ENCODE measurements around the gene MAMDC4. TPM values are rescaled to one million over a fixed set of nuclear protein-coding genes. Genes with fewer than 3 reads are reported as not detected.

MAMDC4 gene
- polyA plus RNA-seq, 1 donor (not counting 4 experiments of a cell fraction or from before 2014, with no cell fraction given), result 0.49 TPM

DNA sequence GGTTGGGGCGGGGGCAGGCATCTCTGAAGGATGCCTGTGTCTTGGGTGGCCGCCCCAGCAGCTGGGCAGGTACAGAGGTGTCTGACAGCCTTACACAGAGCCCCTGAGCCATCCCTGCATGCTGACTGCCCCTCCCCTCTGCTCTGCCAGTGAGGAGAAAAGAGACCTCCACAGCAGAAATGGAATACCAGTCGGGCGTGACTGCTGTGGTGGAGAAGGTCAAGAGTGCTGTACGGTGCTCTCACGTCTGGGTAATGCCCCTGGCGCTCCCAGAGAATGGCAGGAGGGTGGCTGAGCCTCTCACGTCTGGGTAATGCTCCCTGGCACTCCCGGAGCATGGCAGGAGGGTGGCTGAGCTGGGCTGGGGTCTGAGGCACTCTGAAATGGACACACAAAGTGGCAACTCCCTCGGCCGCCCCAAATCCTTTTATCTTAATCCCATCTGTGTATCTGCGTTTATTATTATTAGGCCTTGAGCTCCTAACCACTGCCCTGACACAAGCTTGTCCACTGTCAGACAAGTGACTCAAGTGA, 46.9 kb upstream of the MAMDC4 start:
- no peaks in the 10 kb centered on the region for H3K27me3 ChIP-seq (ENCODE audit: control insufficient read depth, extremely low read depth, insufficient read depth, low read length)
- dilution Hi-C loops (cut with MboI; ENCODE audit: extremely low pct_ligation_motif_present, low sequenced_read_pairs), result loop anchor here (25.0 kb wide), 1 partner anchor 132 kb away; the partner anchor contains the start of genes C8G and FBXW5
- no peak for DNase-seq (ENCODE audit: low read depth, low spot score)
- H4K20me1 ChIP-seq (ENCODE audit: control insufficient read depth, extremely low read depth, insufficient read depth, low read length), result no peaks in the 10 kb centered on the region
- H3K4me1 ChIP-seq (ENCODE audit: control insufficient read depth, extremely low read depth, insufficient read depth, low read length), result peaks cover 23% of the 10 kb centered on the region
- H3K9ac ChIP-seq (ENCODE audit: control insufficient read depth, extremely low read depth, insufficient read depth, low read length), result no peak overlapping the region
- no peak overlapping the region for H2AFZ ChIP-seq (ENCODE audit: control insufficient read depth, low read length)
- TF ChIP-seq EZH2 (IDR thresholded peaks at IDR 0.05; ENCODE audit: low read length), result no peak
- TF ChIP-seq, protein P1, sequence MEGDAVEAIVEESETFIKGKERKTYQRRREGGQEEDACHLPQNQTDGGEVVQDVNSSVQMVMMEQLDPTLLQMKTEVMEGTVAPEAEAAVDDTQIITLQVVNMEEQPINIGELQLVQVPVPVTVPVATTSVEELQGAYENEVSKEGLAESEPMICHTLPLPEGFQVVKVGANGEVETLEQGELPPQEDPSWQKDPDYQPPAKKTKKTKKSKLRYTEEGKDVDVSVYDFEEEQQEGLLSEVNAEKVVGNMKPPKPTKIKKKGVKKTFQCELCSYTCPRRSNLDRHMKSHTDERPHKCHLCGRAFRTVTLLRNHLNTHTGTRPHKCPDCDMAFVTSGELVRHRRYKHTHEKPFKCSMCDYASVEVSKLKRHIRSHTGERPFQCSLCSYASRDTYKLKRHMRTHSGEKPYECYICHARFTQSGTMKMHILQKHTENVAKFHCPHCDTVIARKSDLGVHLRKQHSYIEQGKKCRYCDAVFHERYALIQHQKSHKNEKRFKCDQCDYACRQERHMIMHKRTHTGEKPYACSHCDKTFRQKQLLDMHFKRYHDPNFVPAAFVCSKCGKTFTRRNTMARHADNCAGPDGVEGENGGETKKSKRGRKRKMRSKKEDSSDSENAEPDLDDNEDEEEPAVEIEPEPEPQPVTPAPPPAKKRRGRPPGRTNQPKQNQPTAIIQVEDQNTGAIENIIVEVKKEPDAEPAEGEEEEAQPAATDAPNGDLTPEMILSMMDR (optimal IDR thresholded peaks at IDR 0.05 in 1 of 3, IDR thresholded peaks at IDR 0.05 in 1 of 3, conservative IDR thresholded peaks at IDR 0.05 in 1 of 3; ENCODE audit: extremely low read depth in 1 of 3, insufficient read depth in 2 of 3, low read length in 3 of 3), result no peak
- peaks cover 0 to 5% of the 10 kb centered on the region in 2 experiments for H3K36me3 ChIP-seq (ENCODE audit: control insufficient read depth in 2 of 2, extremely low read depth in 1 of 2, insufficient read depth in 2 of 2, low read length in 2 of 2)
- H3K79me2 ChIP-seq (ENCODE audit: control insufficient read depth, insufficient read depth, low read length), result peaks cover 24% of the 10 kb centered on the region
- no peaks in the 10 kb centered on the region for H3K9me3 ChIP-seq (ENCODE audit: control insufficient read depth, low read depth, low read length)
- no peak overlapping the region for H3K4me3 ChIP-seq (ENCODE audit: control insufficient read depth in 2 of 3, extremely low read depth in 1 of 3, insufficient read depth in 2 of 3, low read depth in 1 of 3, low read length in 3 of 3)
- H3K9me1 ChIP-seq (ENCODE audit: control insufficient read depth, extremely low read depth, insufficient read depth, low read length), result no peaks in the 10 kb centered on the region
- H3K4me2 ChIP-seq (ENCODE audit: control insufficient read depth, extremely low read depth, insufficient read depth, low read depth, low read length), result no peak overlapping the region
- H3K27ac ChIP-seq (ENCODE audit: control insufficient read depth, insufficient read depth, low read length), result no peak overlapping the region
- no peak for FAIRE-seq

DNA sequence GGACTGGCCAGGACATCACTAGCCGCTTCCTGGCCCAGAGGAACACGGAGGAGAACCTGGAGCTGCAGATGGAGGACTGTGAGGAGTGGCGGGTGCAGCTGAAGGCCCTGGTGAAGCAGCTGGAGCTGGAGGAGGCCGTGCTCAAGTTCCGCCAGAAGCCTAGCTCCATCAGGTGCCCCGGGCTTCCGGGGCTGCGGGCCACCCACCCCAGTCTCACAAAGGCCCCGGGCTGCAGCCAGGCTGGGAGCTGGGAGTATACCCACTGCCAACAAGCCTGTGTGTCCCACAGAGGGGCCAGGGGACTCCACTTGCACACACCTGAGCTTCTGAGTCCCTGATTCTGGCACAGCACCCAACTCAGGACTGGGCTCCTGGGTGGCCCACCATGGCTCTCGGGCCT, 46.1 kb upstream of the MAMDC4 start:
- no peak for FAIRE-seq
- no peak overlapping the region for H3K4me3 ChIP-seq (ENCODE audit: control insufficient read depth in 2 of 3, extremely low read depth in 1 of 3, insufficient read depth in 2 of 3, low read depth in 1 of 3, low read length in 3 of 3)
- dilution Hi-C loops (cut with MboI; ENCODE audit: extremely low pct_ligation_motif_present, low sequenced_read_pairs), result loop anchor here (25.0 kb wide), 1 partner anchor 131 kb away; the partner anchor contains the start of genes C8G and FBXW5
- no peaks in the 10 kb centered on the region for H4K20me1 ChIP-seq (ENCODE audit: control insufficient read depth, extremely low read depth, insufficient read depth, low read length)
- no peaks in the 10 kb centered on the region for H3K27me3 ChIP-seq (ENCODE audit: control insufficient read depth, extremely low read depth, insufficient read depth, low read length)
- H3K9me3 ChIP-seq (ENCODE audit: control insufficient read depth, low read depth, low read length), result no peaks in the 10 kb centered on the region
- no peak for TF ChIP-seq EZH2 (IDR thresholded peaks at IDR 0.05; ENCODE audit: low read length)
- TF ChIP-seq, protein P1 (optimal IDR thresholded peaks at IDR 0.05 in 1 of 3, IDR thresholded peaks at IDR 0.05 in 1 of 3, conservative IDR thresholded peaks at IDR 0.05 in 1 of 3; ENCODE audit: extremely low read depth in 1 of 3, insufficient read depth in 2 of 3, low read length in 3 of 3), result no peak
- H3K9me1 ChIP-seq (ENCODE audit: control insufficient read depth, extremely low read depth, insufficient read depth, low read length), result no peaks in the 10 kb centered on the region
- H2AFZ ChIP-seq (ENCODE audit: control insufficient read depth, low read length), result no peak overlapping the region
- H3K36me3 ChIP-seq (ENCODE audit: control insufficient read depth in 2 of 2, extremely low read depth in 1 of 2, insufficient read depth in 2 of 2, low read length in 2 of 2), result peaks cover 0 to 9% of the 10 kb centered on the region in 2 experiments
- DNase-seq (ENCODE audit: low read depth, low spot score), result no peak
- peaks cover 28% of the 10 kb centered on the region for H3K79me2 ChIP-seq (ENCODE audit: control insufficient read depth, insufficient read depth, low read length)
- H3K9ac ChIP-seq (ENCODE audit: control insufficient read depth, extremely low read depth, insufficient read depth, low read length), result no peak overlapping the region
- peaks cover 15% of the 10 kb centered on the region for H3K4me1 ChIP-seq (ENCODE audit: control insufficient read depth, extremely low read depth, insufficient read depth, low read length)
- H3K27ac ChIP-seq (ENCODE audit: control insufficient read depth, insufficient read depth, low read length), result no peak overlapping the region
- no peak overlapping the region for H3K4me2 ChIP-seq (ENCODE audit: control insufficient read depth, extremely low read depth, insufficient read depth, low read depth, low read length)

Measured in keratinocyte (primary cell).